OCI-LY3 (cell line): ENCODE measurements around the gene CYSLTR2.

ENCODE experiments used
- EZH2phosphoT487 ChIP-seq: fragments of 200-600 bp; shearing (Covaris generic); IDR thresholded peaks from 2 replicates; pipeline ENCODE4 v1.6.1; 2018; ENCODE audit warnings: antibody characterized with exemption, mixed run types, low read depth
- TF ChIP-seq, protein P1 (sequence below): fragments of 200-600, 300-600 bp; sonication (generic); IDR thresholded peaks from 2 replicates; pipeline ENCODE4 v1.5.1; 2014; ENCODE audit warnings: antibody characterized with exemption, low read length, low read depth

DNA sequence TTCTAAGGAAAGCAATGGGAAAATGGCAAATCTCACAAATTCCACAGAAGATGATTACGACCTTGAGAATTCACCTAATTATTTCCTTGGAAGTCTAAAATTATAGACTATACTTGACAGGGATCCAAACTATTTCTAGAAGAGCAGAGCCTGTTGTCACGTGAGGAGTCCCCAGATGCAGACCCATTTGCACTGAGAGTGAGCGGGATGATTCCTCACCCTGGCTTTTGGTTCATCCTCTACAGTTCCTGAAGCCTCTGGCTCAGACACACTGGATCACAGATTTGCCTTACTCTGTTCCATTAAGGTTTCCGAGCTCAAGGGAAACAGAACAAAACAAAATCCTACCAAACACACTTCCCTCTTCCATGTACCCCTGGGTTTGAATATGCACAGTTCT lies 23.0 kb upstream of the CYSLTR2 start:
- TF ChIP-seq, protein P1, sequence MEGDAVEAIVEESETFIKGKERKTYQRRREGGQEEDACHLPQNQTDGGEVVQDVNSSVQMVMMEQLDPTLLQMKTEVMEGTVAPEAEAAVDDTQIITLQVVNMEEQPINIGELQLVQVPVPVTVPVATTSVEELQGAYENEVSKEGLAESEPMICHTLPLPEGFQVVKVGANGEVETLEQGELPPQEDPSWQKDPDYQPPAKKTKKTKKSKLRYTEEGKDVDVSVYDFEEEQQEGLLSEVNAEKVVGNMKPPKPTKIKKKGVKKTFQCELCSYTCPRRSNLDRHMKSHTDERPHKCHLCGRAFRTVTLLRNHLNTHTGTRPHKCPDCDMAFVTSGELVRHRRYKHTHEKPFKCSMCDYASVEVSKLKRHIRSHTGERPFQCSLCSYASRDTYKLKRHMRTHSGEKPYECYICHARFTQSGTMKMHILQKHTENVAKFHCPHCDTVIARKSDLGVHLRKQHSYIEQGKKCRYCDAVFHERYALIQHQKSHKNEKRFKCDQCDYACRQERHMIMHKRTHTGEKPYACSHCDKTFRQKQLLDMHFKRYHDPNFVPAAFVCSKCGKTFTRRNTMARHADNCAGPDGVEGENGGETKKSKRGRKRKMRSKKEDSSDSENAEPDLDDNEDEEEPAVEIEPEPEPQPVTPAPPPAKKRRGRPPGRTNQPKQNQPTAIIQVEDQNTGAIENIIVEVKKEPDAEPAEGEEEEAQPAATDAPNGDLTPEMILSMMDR = no peak
- TF ChIP-seq EZH2phosphoT487 = no peak
